Type B pancreatic cell (in vitro differentiated cells): Measurements from ENCODE around the gene SRGAP3. TPM values are rescaled to one million over a fixed set of nuclear protein-coding genes. Genes with fewer than 3 reads are reported as not detected.
A peak's percentile ranks its signal among the peaks of the same experiment; 100 is the strongest.

ENCODE experiments used
- DNase-seq: peaks from one replicate; pipeline ENCODE4 v3.0.0; 2021; ENCODE audit warnings: mixed read lengths; ENCODE audit not compliant: unreplicated experiment; ENCODE audit errors: extremely low spot score
- H3K27ac Mint-ChIP-seq: 2 replicates; pipeline ENCODE4 v1.8.0; 2021; ENCODE audit warnings: mild to moderate bottlenecking, mixed read lengths
- H3K27me3 Mint-ChIP-seq: 2 replicates; pipeline ENCODE4 v1.8.0; 2021; ENCODE audit warnings: mixed read lengths
- H3K36me3 Mint-ChIP-seq: 2 replicates; pipeline ENCODE4 v1.8.0; 2021; ENCODE audit warnings: mixed read lengths
- H3K4me1 Mint-ChIP-seq: one replicate; pipeline ENCODE4 v1.8.0; 2021; ENCODE audit warnings: mixed read lengths; ENCODE audit not compliant: unreplicated experiment
- H3K4me3 Mint-ChIP-seq: 2 replicates; pipeline ENCODE4 v1.8.0; 2021; ENCODE audit warnings: mild to moderate bottlenecking, mixed read lengths
- H3K9me3 Mint-ChIP-seq: 2 replicates; pipeline ENCODE4 v1.8.0; 2021; ENCODE audit warnings: mixed read lengths
- CTCF ChIP-seq: fragments of 200-600 bp; sonication (generic); conservative IDR thresholded peaks from 2 replicates; pipeline ENCODE4 v1.5.0; 2021; ENCODE audit warnings: antibody characterized with exemption, mild to moderate bottlenecking
- total RNA-seq: library from RNA; stranded (reverse); gene quantifications from 2 replicates; pipeline ENCODE4 v1.2.1, GENCODE V29; 2021; ENCODE audit warnings: low replicate concordance

SRGAP3 gene
- total RNA-seq, 1 donor from 2014 or later: 41.7 TPM

- Mint-ChIP-seq H3K4me3 (no peak overlapping the region), H3K4me1 (peaks cover 43% of the 10 kb centered on the region), H3K27me3 (no peaks in the 10 kb centered on the region), H3K9me3 (no peaks in the 10 kb centered on the region), H3K27ac (no peak overlapping the region), H3K36me3 (no peaks in the 10 kb centered on the region)
- TF ChIP-seq CTCF: no peak
- DNase-seq: no peak
These were observed 120.1 kb downstream of the SRGAP3 start for GRCh38 chr3:9129365-9129764.

- peaks cover 23% of the 10 kb centered on the region for H3K4me1 Mint-ChIP-seq
- no peak for TF ChIP-seq CTCF
- DNase-seq: no peak
- H3K9me3 Mint-ChIP-seq: no peaks in the 10 kb centered on the region
- H3K27me3 Mint-ChIP-seq: no peaks in the 10 kb centered on the region
- peaks cover 15% of the 10 kb centered on the region for H3K36me3 Mint-ChIP-seq
- no peak overlapping the region for H3K4me3 Mint-ChIP-seq
- peak overlapping the region; percentile 11 for H3K27ac Mint-ChIP-seq
These were observed 124.0 kb downstream of the SRGAP3 start for GRCh38 chr3:9125278-9125951.

- H3K9me3 Mint-ChIP-seq: no peaks in the 10 kb centered on the region
- DNase-seq: no peak
- H3K36me3 Mint-ChIP-seq: peaks cover 19% of the 10 kb centered on the region
- no peak overlapping the region for H3K27ac Mint-ChIP-seq
- H3K27me3 Mint-ChIP-seq: no peaks in the 10 kb centered on the region
- H3K4me1 Mint-ChIP-seq: peaks cover 18% of the 10 kb centered on the region
- no peak overlapping the region for H3K4me3 Mint-ChIP-seq
- no peak for TF ChIP-seq CTCF
These were observed 124.7 kb downstream of the SRGAP3 start for GRCh38 chr3:9124730-9125129.

- no peak overlapping the region for H3K27ac Mint-ChIP-seq
These were observed 125.6 kb downstream of the SRGAP3 start for GRCh38 chr3:9123840-9124239.

GRCh38 chr3:9122732-9123364 lies 126.6 kb downstream of the SRGAP3 start:
- H3K27me3 Mint-ChIP-seq: no peaks in the 10 kb centered on the region
- no peak overlapping the region for H3K27ac Mint-ChIP-seq
- H3K36me3 Mint-ChIP-seq: peaks cover 24% of the 10 kb centered on the region
- TF ChIP-seq CTCF: no peak
- no peak overlapping the region for H3K4me3 Mint-ChIP-seq
- no peaks in the 10 kb centered on the region for H3K9me3 Mint-ChIP-seq
- peaks cover 19% of the 10 kb centered on the region for H3K4me1 Mint-ChIP-seq
- DNase-seq: no peak

More at GRCh38 chr3:9123840-9124239, 125.6 kb downstream of the SRGAP3 start:
- DNase-seq: no peak
- H3K4me1 Mint-ChIP-seq: peaks cover 19% of the 10 kb centered on the region
- H3K9me3 Mint-ChIP-seq: no peaks in the 10 kb centered on the region
- TF ChIP-seq CTCF: no peak
- H3K4me3 Mint-ChIP-seq: no peak overlapping the region
- H3K27me3 Mint-ChIP-seq: no peaks in the 10 kb centered on the region
- peaks cover 24% of the 10 kb centered on the region for H3K36me3 Mint-ChIP-seq
